SH-SY5Y (cell line): ENCODE data around the gene MRPL16.

Experiments
- GATA2 ChIP-seq: IDR thresholded peaks from 2 replicates; pipeline ENCODE4 v1.6.1; 2011; ENCODE audit warnings: mild to moderate bottlenecking, low read depth, low read length
- GATA3 ChIP-seq: IDR thresholded peaks from 2 replicates; pipeline ENCODE4 v1.6.1; 2011; ENCODE audit warnings: low read depth, mild to moderate bottlenecking, low read length, moderate library complexity

DNA sequence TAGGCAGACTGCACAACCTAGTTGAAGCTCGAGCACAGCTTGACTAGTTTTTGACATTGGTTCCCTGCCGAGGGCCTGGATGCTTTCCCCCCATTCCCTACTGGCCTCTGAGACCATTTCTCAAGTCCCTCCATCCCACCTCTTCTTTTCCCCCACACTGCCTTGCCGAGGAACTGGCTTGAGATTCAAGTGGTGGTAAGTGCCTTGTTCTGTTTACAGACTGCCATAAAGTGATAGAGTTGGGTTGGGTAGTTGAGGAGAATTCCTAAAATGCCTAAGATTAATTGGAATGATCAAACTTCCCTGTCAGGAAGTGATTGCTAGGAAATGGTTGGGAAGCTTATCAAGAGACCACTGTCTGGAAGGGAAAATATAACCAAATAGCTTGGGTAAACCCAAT, 16.2 kb downstream of the MRPL16 start:
- TF ChIP-seq GATA2 (no peak), GATA3 (no peak)
